T-helper 22 cell (primary cell): Measurements from ENCODE around the gene EXO1.
"Not testable (repeated sequence)": the region's sequence is repeated elsewhere in the genome, so short reads cannot be mapped to it uniquely, and the experiment has no call there.

Experiments
- DNase-seq: peaks from one replicate; pipeline ENCODE4 v3.0.0-alpha.2; 2020; ENCODE audit warnings: low read depth

EXO1 gene

GRCh38 chr1:241847796-241848685 lies at the start of gene EXO1:
Gene EXO1 (plus strand): TSS chr1:241848204. CDS start chr1:241850426, 2,222 bp downstream.
- peak; percentile 77 for DNase-seq

GRCh38 chr1:241799416-241799815 lies 48.6 kb upstream of the EXO1 start:
- DNase-seq, result no peak

GRCh38 chr1:241800640-241801039 lies 47.4 kb upstream of the EXO1 start:
- no peak for DNase-seq

GRCh38 chr1:241802863-241803262 lies 45.1 kb upstream of the EXO1 start:
- no peak for DNase-seq

GRCh38 chr1:241804706-241805105 lies 43.3 kb upstream of the EXO1 start:
- not testable (repeated sequence) for DNase-seq

- no peak for DNase-seq
These were observed 39.7 kb upstream of the EXO1 start for GRCh38 chr1:241808265-241808664.

- no peak for DNase-seq
These were observed 37.1 kb upstream of the EXO1 start for GRCh38 chr1:241810769-241811405.

GRCh38 chr1:241813768-241814320 lies 34.2 kb upstream of the EXO1 start:
- no peak for DNase-seq

- DNase-seq, result no peak
These were observed 32.0 kb upstream of the EXO1 start for GRCh38 chr1:241816008-241816407.

GRCh38 chr1:241817331-241817792 lies 30.6 kb upstream of the EXO1 start:
- no peak for DNase-seq

GRCh38 chr1:241817956-241818612 lies 29.9 kb upstream of the EXO1 start:
- DNase-seq, result no peak

GRCh38 chr1:241819340-241819866 lies 28.6 kb upstream of the EXO1 start:
- DNase-seq, result no peak

GRCh38 chr1:241821363-241821762 lies 26.6 kb upstream of the EXO1 start:
- no peak for DNase-seq

GRCh38 chr1:241822846-241823245 lies 25.2 kb upstream of the EXO1 start:
- no peak for DNase-seq

GRCh38 chr1:241823925-241824324 lies 24.1 kb upstream of the EXO1 start:
- DNase-seq, result no peak

GRCh38 chr1:241825581-241825980 lies 22.4 kb upstream of the EXO1 start:
- DNase-seq, result no peak

- not testable (repeated sequence) for DNase-seq
These were observed 21.4 kb upstream of the EXO1 start for GRCh38 chr1:241826613-241827012.

GRCh38 chr1:241827264-241827663 lies 20.7 kb upstream of the EXO1 start:
- DNase-seq, result no peak

GRCh38 chr1:241828463-241829021 lies 19.5 kb upstream of the EXO1 start:
- no peak for DNase-seq

GRCh38 chr1:241829468-241829867 lies 18.5 kb upstream of the EXO1 start:
- no peak for DNase-seq

GRCh38 chr1:241834733-241835377 lies 13.1 kb upstream of the EXO1 start:
- DNase-seq, result no peak
